Frontal cortex (tissue), 4 donors: Measurements from ENCODE around the gene RNU6-9. TPM values are rescaled to one million over a fixed set of nuclear protein-coding genes. Genes with fewer than 3 reads are reported as not detected.

Experiments
- DNase-seq, 2 donors: peaks; one replicate each; pipeline ENCODE4 v3.0.0; 2012; ENCODE audit warnings: low spot score in 2 of 2
- FAIRE-seq: peaks from 2 replicates; lab custom pipeline; 2012; peaks lifted over from hg19 to GRCh38; lab: Jason Lieb, UNC
- total RNA-seq: library from RNA; depleted of rRNA; stranded (reverse); fragments of >200 nt; gene quantifications from one replicate; pipeline ENCODE4 v1.2.3, GENCODE V29; 2014
- donor health status: control.
- donor health status: control.
- donor health status: control.

RNU6-9 gene
- total RNA-seq, 1 donor from 2014 or later = not detected

- FAIRE-seq = no peak
Measured at GRCh38 chr19:912181-913079, 19.1 kb downstream of the RNU6-9 start.

GRCh38 chr19:913080-913748, 19.9 kb downstream of the RNU6-9 start, which contains the start of gene R3HDM4:
Gene R3HDM4, minus strand, starts transcription at chr19:913219. Its CDS starts 62 bp downstream, at chr19:913157.
- FAIRE-seq (no peak), DNase-seq (peak; percentile 98 to 99)

More at GRCh38 chr19:912181-913079, 19.1 kb downstream of the RNU6-9 start:
- DNase-seq = no peak

DNA sequence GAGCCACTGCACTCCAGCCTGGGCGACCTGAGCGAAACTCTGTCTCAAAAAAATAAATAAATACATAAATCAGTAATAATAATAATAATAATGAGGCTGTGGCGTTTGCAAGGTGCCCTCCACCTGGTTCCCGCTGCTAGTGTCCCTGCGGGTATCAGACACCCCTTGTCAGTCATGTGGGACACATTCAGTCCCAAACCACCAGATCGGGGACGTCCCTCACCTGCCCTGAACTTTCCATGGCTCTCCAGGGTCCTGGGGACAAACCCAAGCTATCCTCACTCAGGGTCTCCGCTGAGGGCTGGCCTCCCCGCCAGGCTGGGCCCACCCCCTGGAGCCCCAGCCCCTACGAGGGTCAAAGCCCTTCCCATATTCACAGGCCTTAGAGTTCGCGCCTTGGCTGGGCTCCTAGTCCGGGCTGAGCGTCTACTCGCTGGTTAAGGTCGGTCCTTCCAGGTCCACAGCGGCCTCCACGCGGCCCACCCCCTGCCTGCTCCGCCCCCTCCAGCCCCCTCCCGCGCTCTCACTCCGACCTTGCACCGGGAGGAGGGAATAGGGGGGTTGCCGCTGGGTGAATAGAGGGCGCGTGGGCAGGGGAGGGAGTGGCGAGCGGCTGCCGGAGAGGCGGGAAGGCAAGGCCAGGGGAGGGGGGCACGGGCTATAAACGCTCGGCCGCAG, 23.5 kb downstream of the RNU6-9 start:
- DNase-seq = no peak
- FAIRE-seq = no peak

- DNase-seq (no peak), FAIRE-seq (no peak)
Measured at GRCh38 chr19:917323-918151, 24.3 kb downstream of the RNU6-9 start, which contains the start of gene KISS1R. Gene KISS1R, plus strand, starts transcription at chr19:917333. Its CDS starts 170 bp downstream, at chr19:917503.

- DNase-seq (no peak), FAIRE-seq (no peak)
Measured at GRCh38 chr19:918152-918437, 24.8 kb downstream of the RNU6-9 start.

DNA sequence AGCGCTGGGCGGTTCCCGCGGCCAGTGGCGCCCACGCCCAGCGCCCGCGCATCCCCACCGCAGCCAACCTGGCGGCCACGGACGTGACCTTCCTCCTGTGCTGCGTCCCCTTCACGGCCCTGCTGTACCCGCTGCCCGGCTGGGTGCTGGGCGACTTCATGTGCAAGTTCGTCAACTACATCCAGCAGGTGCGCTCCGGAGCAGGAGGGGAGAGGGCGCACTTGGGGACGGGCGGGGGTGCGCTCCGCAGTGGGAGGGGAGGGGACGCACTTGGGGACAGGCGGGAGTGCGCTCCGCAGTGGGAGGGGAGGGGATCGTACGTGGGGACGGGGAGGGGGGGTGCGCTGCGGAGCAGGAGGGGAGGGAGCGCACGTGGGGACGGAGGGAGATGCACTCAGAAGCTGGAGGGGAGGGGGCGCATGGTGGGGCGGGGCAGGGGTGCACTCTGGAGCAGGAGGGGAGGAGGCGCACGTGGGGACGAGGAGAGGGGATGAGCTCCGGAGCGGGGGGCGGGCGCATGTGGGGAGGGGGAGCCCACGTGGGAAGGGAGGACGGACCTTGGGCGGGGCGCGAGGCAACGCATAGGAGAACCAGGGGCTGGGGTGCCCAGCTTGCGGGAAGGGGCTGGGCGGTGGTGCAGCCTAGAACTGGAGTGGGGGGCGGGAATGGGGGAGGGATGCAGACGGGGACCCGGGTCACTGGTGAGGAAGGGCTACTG, 25.4 kb downstream of the RNU6-9 start:
- DNase-seq (no peak), FAIRE-seq (no peak)

GRCh38 chr19:919199-920050, 26.1 kb downstream of the RNU6-9 start:
- DNase-seq (no peak), FAIRE-seq (no peak)

GRCh38 chr19:920051-920864, 27.0 kb downstream of the RNU6-9 start:
- FAIRE-seq (no peak), DNase-seq (no peak)

DNA sequence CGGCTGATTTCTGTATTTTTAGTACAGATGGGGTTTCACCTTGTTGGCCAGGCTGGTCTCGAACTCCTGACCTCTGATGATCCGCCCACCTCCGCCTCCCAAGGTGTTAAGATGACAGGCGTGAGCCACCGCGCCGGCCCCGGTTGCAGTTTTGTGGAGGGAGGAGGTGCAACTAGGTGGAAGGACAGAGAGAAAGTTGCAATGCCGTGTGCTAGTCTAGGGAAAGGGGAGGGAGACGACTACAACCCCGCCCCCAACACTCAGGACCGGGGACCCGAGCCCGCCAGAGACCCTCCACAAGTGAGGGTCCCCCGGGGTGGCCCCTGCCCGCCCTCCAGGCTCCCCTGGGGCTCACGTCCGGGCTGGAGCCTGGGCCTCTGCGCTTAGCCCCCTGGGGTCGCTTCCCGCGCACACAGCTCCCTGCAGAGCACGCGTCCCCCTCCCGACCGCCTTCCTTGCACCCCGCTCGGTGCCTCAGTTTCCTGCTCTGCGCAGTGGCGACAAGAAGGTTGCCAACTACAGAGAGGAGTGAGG, 31.3 kb downstream of the RNU6-9 start:
- FAIRE-seq = no peak

DNA sequence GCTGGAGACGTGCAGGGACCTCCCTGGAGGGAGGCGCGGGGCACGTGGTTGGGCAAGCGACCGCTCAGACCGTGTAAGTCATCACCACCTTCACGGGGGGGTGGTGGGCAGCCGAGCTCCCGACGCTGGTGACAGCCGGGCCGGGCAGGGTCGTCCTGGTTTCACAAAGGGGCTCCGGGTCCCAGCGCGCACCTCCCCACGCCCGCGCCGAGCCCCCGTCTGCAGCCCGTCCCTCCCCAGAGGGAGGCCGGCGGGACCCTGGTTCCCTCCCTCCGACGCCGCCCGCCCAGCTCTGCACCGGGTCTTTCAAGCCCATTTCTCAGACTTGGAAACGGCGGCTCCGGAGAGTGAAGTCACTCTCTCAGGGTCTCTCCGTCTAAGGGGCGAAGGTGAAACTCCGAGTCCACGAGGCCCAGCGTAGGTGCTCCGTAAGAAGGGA, 31.8 kb downstream of the RNU6-9 start:
- peak in 1 of 2 donors; percentile 57 for DNase-seq
- FAIRE-seq = no peak

More for the DNA sequence above, 31.3 kb downstream of the RNU6-9 start:
- no peak for DNase-seq

DNA sequence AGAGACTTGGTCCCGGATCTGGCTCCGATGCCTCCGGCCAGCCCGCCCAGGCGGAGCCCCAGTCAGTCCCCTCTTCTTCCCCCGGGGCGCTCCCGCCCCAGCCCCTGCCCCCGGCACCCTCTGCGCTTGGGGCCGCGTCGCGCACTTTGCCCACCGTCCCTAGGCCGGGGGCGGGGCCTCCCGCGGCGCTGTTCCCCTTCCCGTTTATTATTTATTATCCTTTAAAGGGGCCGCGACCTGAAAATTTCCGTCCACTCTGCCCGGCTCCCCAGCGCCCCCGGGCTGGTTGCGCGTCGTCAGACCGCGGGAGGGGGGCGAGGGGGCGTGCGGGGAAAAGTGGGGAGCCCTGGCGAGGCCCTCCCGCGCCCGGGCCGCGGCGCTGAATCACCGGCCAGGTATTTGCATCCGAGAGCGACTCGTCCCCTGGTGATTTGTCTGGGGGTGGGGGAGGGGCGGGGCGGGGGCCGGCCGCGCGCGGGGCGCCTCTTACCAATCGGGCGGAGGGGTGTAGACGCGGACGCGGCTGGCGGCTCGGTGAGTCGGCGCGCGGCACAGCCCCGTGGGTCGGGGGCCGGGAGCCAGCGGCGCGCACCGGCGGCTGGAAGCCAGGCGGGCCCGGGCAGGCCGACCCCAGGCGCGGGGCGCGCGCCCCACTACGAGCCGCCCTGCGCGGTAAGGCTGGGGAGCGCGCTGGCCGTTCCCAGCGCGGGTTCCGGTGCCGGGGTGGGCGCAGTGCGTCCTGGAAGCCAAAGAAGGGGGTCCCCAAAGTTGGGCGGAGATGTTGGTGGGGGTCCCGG, 32.4 kb downstream of the RNU6-9 start, which contains the start of gene ARID3A:
TSS of gene ARID3A (plus strand) at position 510 of the 797 bp plus-strand sequence. CDS start 3,494 bp downstream, outside the sequence.
- peak; percentile 96 to 98 for DNase-seq
- no peak for FAIRE-seq

GRCh38 chr19:926323-926588, 33.0 kb downstream of the RNU6-9 start:
- DNase-seq (no peak), FAIRE-seq (no peak)

- peak in 1 of 2 donors; percentile 67 for DNase-seq
- FAIRE-seq = no peak
Measured at GRCh38 chr19:926589-927350, 33.5 kb downstream of the RNU6-9 start.

DNA sequence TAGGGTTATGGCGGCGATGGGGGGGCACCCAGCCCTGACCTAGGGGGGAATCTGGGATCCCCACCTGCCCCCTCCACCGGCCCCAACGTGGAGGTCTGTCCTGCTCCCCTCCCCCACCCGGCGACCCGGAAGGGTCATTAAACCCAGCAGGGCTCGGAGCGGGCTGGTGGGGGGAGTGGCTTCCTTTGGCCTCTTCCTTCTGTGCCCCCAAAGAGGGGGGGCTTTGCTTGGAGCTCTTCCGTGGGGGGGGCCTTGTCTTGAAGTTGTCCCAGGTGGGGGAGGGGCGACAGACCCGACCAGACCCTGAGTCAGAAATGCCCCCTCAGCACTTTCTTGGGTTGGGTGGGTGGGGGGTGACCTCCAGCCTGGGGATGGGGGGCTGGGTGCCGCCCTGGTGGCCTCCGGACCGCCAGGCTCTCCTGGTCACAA, 34.1 kb downstream of the RNU6-9 start:
- FAIRE-seq (no peak), DNase-seq (no peak)

- no peak for FAIRE-seq
- DNase-seq = no peak
Measured at GRCh38 chr19:927780-928401, 34.6 kb downstream of the RNU6-9 start.
